NCI-H128 (cell line): Measurements from ENCODE around the gene AHRR.
"Not testable (repeated sequence)": the region's sequence is repeated elsewhere in the genome, so short reads cannot be mapped to it uniquely, and the experiment has no call there.

Experiments
- DNase-seq: peaks from one replicate; lab custom pipeline; 2025; ENCODE audit not compliant: unreplicated experiment; lab: John Stamatoyannopoulos, UW

The AHRR gene

GRCh38 chr5:470961-471749 lies 149.6 kb downstream of the AHRR start:
- DNase-seq, result no peak

- no peak for DNase-seq
Observed at GRCh38 chr5:471750-472058, 150.2 kb downstream of the AHRR start.

- no peak for DNase-seq
Observed at GRCh38 chr5:472076-472655, 150.7 kb downstream of the AHRR start.

GRCh38 chr5:472656-473550 lies 151.4 kb downstream of the AHRR start:
- peak; percentile 87 for DNase-seq

GRCh38 chr5:473551-474192 lies 152.2 kb downstream of the AHRR start:
- peak; percentile 50 for DNase-seq

GRCh38 chr5:474232-474839 lies 152.8 kb downstream of the AHRR start:
- DNase-seq, result not testable (repeated sequence)

- DNase-seq, result no peak
Observed at GRCh38 chr5:474840-475661, 153.5 kb downstream of the AHRR start.

- no peak for DNase-seq
Observed at GRCh38 chr5:475704-476101, 154.2 kb downstream of the AHRR start.

GRCh38 chr5:476102-476813 lies 154.7 kb downstream of the AHRR start:
- DNase-seq, result no peak

GRCh38 chr5:476814-477175 lies 155.3 kb downstream of the AHRR start:
- DNase-seq, result no peak

GRCh38 chr5:477247-477646 lies 155.7 kb downstream of the AHRR start:
- DNase-seq, result no peak

GRCh38 chr5:477871-478270 lies 156.4 kb downstream of the AHRR start:
- DNase-seq, result no peak

GRCh38 chr5:478369-478981 lies 157.0 kb downstream of the AHRR start:
- no peak for DNase-seq

- DNase-seq, result no peak
Observed at GRCh38 chr5:478982-479535, 157.5 kb downstream of the AHRR start.

GRCh38 chr5:479566-480319 lies 158.2 kb downstream of the AHRR start:
- no peak for DNase-seq

GRCh38 chr5:481347-481746 lies 159.8 kb downstream of the AHRR start:
- DNase-seq, result no peak

GRCh38 chr5:482021-482420 lies 160.5 kb downstream of the AHRR start:
- DNase-seq, result no peak

GRCh38 chr5:482506-482905 lies 161.0 kb downstream of the AHRR start:
- DNase-seq, result no peak
